ENCODE measurements around the gene RNF186. TPM values are rescaled to one million over a fixed set of nuclear protein-coding genes. Genes with fewer than 3 reads are reported as not detected.

Gene RNF186
- total RNA-seq, 1 donor from 2014 or later, result not detected

- Mint-ChIP-seq H3K27me3 (ENCODE audit: unreplicated experiment) (peaks cover 2% of the 10 kb centered on the region), H3K4me1 (ENCODE audit: low read depth, unreplicated experiment) (no peaks in the 10 kb centered on the region), H3K36me3 (ENCODE audit: unreplicated experiment) (no peaks in the 10 kb centered on the region), H3K9me3 (ENCODE audit: unreplicated experiment) (peaks cover 2% of the 10 kb centered on the region), H3K4me3 (ENCODE audit: unreplicated experiment) (no peak overlapping the region), H3K27ac (ENCODE audit: unreplicated experiment) (no peak overlapping the region)
- no peak for DNase-seq
- TF ChIP-seq CTCF (IDR thresholded peaks at IDR 0.05; ENCODE audit: partially characterized antibody, unreplicated experiment), result no peak
These were observed 6.7 kb downstream of the RNF186 start for GRCh38 chr1:19808351-19808750.

GRCh38 chr1:19804831-19805251, 10.2 kb downstream of the RNF186 start:
- Mint-ChIP-seq H3K36me3 (ENCODE audit: unreplicated experiment) (no peaks in the 10 kb centered on the region), H3K27me3 (ENCODE audit: unreplicated experiment) (peaks cover 19% of the 10 kb centered on the region), H3K27ac (ENCODE audit: unreplicated experiment) (no peak overlapping the region), H3K4me1 (ENCODE audit: low read depth, unreplicated experiment) (no peaks in the 10 kb centered on the region), H3K4me3 (ENCODE audit: unreplicated experiment) (no peak overlapping the region), H3K9me3 (ENCODE audit: unreplicated experiment) (peaks cover 2% of the 10 kb centered on the region)
- no peak for DNase-seq
- TF ChIP-seq CTCF (IDR thresholded peaks at IDR 0.05; ENCODE audit: partially characterized antibody, unreplicated experiment), result no peak

- Mint-ChIP-seq H3K4me1 (ENCODE audit: low read depth, unreplicated experiment) (no peaks in the 10 kb centered on the region), H3K9me3 (ENCODE audit: unreplicated experiment) (peaks cover 2% of the 10 kb centered on the region), H3K36me3 (ENCODE audit: unreplicated experiment) (no peaks in the 10 kb centered on the region), H3K4me3 (ENCODE audit: unreplicated experiment) (no peak overlapping the region), H3K27me3 (ENCODE audit: unreplicated experiment) (peaks cover 26% of the 10 kb centered on the region), H3K27ac (ENCODE audit: unreplicated experiment) (no peak overlapping the region)
- no peak for TF ChIP-seq CTCF (IDR thresholded peaks at IDR 0.05; ENCODE audit: partially characterized antibody, unreplicated experiment)
- DNase-seq, result no peak
These were observed 12.8 kb downstream of the RNF186 start for GRCh38 chr1:19802269-19802668.

GRCh38 chr1:19800076-19800804, 14.8 kb downstream of the RNF186 start:
- Mint-ChIP-seq H3K27ac (ENCODE audit: unreplicated experiment) (no peak overlapping the region), H3K4me1 (ENCODE audit: low read depth, unreplicated experiment) (no peaks in the 10 kb centered on the region), H3K27me3 (ENCODE audit: unreplicated experiment) (peaks cover 24% of the 10 kb centered on the region), H3K4me3 (ENCODE audit: unreplicated experiment) (peak overlapping the region; percentile 80), H3K9me3 (ENCODE audit: unreplicated experiment) (peaks cover 4% of the 10 kb centered on the region), H3K36me3 (ENCODE audit: unreplicated experiment) (no peaks in the 10 kb centered on the region)
- DNase-seq, result peak; percentile 29
- TF ChIP-seq CTCF (IDR thresholded peaks at IDR 0.05; ENCODE audit: partially characterized antibody, unreplicated experiment), result no peak

- H3K4me3 Mint-ChIP-seq (ENCODE audit: unreplicated experiment), result peak within 1 kb of the TSS; percentile 80
- peaks cover 24% of the 10 kb centered on the region for H3K27me3 Mint-ChIP-seq (ENCODE audit: unreplicated experiment)
- H3K4me1 Mint-ChIP-seq (ENCODE audit: low read depth, unreplicated experiment), result no peaks in the 10 kb centered on the region
- peaks cover 4% of the 10 kb centered on the region for H3K9me3 Mint-ChIP-seq (ENCODE audit: unreplicated experiment)
- peak; percentile 31 for DNase-seq
- TF ChIP-seq CTCF (IDR thresholded peaks at IDR 0.05; ENCODE audit: partially characterized antibody, unreplicated experiment), result peak; percentile 10
- no peak within 1 kb of the TSS for H3K27ac Mint-ChIP-seq (ENCODE audit: unreplicated experiment)
- no peaks in the 10 kb centered on the region for H3K36me3 Mint-ChIP-seq (ENCODE audit: unreplicated experiment)
These were observed 15.6 kb downstream of the RNF186 start, which contains the start of gene TMCO4 for GRCh38 chr1:19799230-19800075. TMCO4 (minus strand) TSS chr1:19799916; CDS start chr1:19780758, 19,158 bp downstream.
